ENCODE results near the gene SYNGAP1.

DNA sequence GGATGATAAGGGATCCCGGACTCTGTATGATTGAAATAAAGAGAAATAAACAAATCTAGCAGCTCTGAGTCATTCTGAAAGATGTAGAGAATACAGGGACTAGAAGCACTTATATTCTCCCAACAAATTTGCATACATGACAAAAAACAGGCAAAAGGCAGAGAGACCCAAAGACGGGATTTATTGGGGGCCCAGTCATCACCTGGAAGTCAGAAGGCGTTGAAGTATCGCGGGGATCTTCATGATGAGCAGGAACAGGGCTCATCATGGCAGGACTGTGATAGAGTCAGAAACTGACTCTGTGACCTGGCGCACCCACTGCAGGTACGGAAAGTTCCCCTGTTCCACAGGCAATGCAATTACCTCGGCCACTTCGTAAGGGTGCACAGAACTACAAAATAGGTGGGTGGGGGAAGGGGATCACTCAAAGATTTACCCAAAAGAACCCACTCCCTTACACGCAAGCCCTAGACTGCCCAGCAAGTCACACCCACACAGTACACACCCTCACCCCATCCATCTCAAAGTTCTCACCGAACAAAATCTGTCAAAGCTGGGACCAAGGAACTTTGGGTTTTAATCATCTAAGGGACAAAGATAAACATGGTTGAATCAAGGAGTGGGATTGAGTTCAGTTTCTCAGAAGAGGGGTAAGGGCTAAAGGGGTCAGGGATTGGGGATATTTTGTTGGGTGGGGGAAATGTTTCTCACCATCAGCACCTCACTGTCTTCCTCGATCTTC lies 3.3 kb upstream of the SYNGAP1 start:
- TF ChIP-seq, protein P1, sequence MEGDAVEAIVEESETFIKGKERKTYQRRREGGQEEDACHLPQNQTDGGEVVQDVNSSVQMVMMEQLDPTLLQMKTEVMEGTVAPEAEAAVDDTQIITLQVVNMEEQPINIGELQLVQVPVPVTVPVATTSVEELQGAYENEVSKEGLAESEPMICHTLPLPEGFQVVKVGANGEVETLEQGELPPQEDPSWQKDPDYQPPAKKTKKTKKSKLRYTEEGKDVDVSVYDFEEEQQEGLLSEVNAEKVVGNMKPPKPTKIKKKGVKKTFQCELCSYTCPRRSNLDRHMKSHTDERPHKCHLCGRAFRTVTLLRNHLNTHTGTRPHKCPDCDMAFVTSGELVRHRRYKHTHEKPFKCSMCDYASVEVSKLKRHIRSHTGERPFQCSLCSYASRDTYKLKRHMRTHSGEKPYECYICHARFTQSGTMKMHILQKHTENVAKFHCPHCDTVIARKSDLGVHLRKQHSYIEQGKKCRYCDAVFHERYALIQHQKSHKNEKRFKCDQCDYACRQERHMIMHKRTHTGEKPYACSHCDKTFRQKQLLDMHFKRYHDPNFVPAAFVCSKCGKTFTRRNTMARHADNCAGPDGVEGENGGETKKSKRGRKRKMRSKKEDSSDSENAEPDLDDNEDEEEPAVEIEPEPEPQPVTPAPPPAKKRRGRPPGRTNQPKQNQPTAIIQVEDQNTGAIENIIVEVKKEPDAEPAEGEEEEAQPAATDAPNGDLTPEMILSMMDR (IDR thresholded peaks at IDR 0.05; ENCODE audit: insufficient read depth, low read length, poor library complexity, severe bottlenecking), result no peak
- TF ChIP-seq EZH2phosphoT487 (conservative IDR thresholded peaks at IDR 0.05; ENCODE audit: low read length), result no peak
